ENCODE measurements around the gene WNT3.

Gene WNT3

GRCh38 chr17:46766493-46767491 is 51.7 kb downstream of the WNT3 start:
- in situ Hi-C loops (cut with HindIII; ENCODE audit: low sequenced_read_pairs), result no loop called here
- TF ChIP-seq, protein P1, sequence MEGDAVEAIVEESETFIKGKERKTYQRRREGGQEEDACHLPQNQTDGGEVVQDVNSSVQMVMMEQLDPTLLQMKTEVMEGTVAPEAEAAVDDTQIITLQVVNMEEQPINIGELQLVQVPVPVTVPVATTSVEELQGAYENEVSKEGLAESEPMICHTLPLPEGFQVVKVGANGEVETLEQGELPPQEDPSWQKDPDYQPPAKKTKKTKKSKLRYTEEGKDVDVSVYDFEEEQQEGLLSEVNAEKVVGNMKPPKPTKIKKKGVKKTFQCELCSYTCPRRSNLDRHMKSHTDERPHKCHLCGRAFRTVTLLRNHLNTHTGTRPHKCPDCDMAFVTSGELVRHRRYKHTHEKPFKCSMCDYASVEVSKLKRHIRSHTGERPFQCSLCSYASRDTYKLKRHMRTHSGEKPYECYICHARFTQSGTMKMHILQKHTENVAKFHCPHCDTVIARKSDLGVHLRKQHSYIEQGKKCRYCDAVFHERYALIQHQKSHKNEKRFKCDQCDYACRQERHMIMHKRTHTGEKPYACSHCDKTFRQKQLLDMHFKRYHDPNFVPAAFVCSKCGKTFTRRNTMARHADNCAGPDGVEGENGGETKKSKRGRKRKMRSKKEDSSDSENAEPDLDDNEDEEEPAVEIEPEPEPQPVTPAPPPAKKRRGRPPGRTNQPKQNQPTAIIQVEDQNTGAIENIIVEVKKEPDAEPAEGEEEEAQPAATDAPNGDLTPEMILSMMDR (IDR thresholded peaks at IDR 0.05; ENCODE audit: low read depth, low read length), result no peak
- H3K4me3 ChIP-seq (ENCODE audit: low read depth, low read length), result no peak overlapping the region
- DNase-seq (ENCODE audit: low read depth, low spot score), result no peak

DNA sequence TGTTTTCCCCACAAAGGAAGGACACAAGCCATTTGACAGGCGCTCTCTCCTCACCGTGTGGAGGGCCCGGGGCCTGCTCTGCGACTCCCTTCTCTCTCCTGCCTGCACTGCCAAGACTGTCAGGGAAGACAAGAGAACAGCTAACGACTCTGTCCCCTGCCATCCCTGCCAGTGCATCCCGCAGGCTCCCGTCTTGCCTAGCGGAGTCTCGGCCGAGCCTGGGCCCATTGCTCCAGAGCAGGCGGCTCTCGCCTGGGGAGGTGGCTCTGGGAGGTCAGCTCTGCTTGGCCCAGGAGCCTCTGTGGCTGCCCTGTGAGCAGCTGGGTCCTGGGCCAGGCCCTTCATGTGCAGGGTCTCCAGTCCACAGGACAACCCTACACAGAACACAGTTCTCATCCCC is 53.0 kb downstream of the WNT3 start:
- DNase-seq (ENCODE audit: low read depth, low spot score), result no peak
- in situ Hi-C loops (cut with HindIII; ENCODE audit: low sequenced_read_pairs), result no loop called here
- TF ChIP-seq, protein P1 (IDR thresholded peaks at IDR 0.05; ENCODE audit: low read depth, low read length), result no peak
- H3K4me3 ChIP-seq (ENCODE audit: low read depth, low read length), result no peak overlapping the region

DNA sequence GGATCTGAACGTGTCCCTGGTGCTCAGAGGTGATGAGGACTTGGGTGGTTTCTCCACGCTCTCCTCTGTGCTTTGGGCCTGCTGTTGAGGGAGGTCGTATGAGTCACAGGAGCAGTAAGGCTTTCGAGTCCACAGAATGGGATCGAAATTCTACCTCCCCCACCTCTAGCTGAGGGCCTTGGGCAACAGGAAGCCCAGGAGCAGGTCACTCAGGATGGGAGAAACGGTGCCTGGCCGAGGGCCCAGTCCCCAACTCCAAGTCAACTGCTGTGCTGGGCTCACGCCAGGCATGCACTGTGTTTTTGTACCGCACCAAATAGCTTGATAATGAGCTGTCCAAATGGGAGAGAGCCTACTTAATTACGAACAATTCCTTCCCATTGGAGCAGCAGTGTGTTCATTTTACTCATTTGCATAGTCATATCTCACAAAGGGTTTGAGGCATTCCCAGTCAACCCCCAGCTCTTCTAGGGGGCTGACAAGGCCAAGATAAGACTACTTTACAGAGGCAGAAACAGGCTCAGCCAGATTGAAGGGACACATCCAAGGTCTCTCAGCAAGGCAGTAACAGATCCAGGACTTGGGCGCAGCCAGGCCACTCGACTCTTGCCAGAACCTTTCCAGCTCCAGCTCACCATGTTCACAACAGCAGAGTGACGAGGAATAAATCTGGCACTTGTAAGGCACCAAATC is 53.6 kb downstream of the WNT3 start:
- peak; percentile 77 for DNase-seq (ENCODE audit: low read depth, low spot score)
- H3K4me3 ChIP-seq (ENCODE audit: low read depth, low read length), result no peak overlapping the region
- TF ChIP-seq, protein P1 (IDR thresholded peaks at IDR 0.05; ENCODE audit: low read depth, low read length), result no peak
- in situ Hi-C loops (cut with HindIII; ENCODE audit: low sequenced_read_pairs), result no loop called here

DNA sequence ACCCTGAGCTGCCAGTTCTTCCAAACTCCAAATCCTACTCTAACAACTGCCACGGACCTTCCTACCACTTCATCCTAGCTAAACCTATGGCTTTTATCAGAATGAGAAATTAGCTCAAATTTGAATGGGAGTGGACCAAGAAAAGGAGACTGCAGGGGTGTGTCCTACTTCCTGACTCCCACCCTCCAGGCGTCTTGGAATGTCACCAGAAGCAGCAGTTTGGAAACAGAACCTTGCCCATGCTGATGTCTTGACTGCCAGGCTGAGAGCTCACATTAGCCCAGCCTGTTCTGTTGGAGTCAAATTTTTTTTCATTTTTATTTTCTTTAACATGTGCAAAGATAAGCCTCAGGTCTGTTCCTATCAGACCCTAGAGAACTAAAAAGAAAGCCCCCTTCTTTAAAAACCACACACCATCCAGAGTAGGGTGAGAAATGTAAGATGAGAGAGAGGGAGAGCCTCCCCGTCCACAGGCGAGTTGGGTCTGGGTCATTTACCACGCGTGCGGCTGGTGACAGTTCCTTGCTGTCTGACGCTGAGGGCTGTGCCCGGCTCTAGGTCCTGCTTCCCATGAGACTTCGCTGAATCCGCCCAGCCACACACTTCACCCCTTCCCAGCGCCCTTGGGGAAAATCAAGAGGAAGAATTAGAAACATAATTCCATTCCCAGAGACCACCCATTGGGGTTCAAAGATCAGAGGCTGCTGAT is 54.3 kb downstream of the WNT3 start:
- TF ChIP-seq, protein P1 (IDR thresholded peaks at IDR 0.05; ENCODE audit: low read depth, low read length), result no peak
- in situ Hi-C loops (cut with HindIII; ENCODE audit: low sequenced_read_pairs), result no loop called here
- no peak overlapping the region for H3K4me3 ChIP-seq (ENCODE audit: low read depth, low read length)
- no peak for DNase-seq (ENCODE audit: low read depth, low spot score)

- in situ Hi-C loops (cut with HindIII; ENCODE audit: low sequenced_read_pairs), result no loop called here
- no peak for DNase-seq (ENCODE audit: low read depth, low spot score)
- no peak overlapping the region for H3K4me3 ChIP-seq (ENCODE audit: low read depth, low read length)
- TF ChIP-seq, protein P1 (IDR thresholded peaks at IDR 0.05; ENCODE audit: low read depth, low read length), result no peak
These were observed 55.1 kb downstream of the WNT3 start for GRCh38 chr17:46763416-46763815.

- no peak for DNase-seq (ENCODE audit: low read depth, low spot score)
- TF ChIP-seq, protein P1 (IDR thresholded peaks at IDR 0.05; ENCODE audit: low read depth, low read length), result no peak
- in situ Hi-C loops (cut with HindIII; ENCODE audit: low sequenced_read_pairs), result no loop called here
- H3K4me3 ChIP-seq (ENCODE audit: low read depth, low read length), result no peak overlapping the region
These were observed 59.4 kb downstream of the WNT3 start for GRCh38 chr17:46759141-46759540.
